H1 (cell line): ENCODE results near the gene TRIM56.

ENCODE experiments used
- EGR1 ChIP-seq: IDR thresholded peaks from 2 replicates; pipeline ENCODE4 v1.6.1; 2011; ENCODE audit warnings: low read depth, low read length, borderline replicate concordance
- EZH2 ChIP-seq: fragments of 200-600 bp; sonication (generic); IDR thresholded peaks from 2 replicates; pipeline ENCODE4 v1.7.1; 2012; ENCODE audit warnings: low read depth, mild to moderate bottlenecking, moderate library complexity, low read length, inconsistent platforms; ENCODE audit not compliant: severe bottlenecking
- GTF2F1 ChIP-seq: IDR thresholded peaks from 2 replicates; pipeline ENCODE4 v1.6.1; 2012; ENCODE audit warnings: low read depth, low read length, improper control_type of control experiment, borderline replicate concordance
- POLR2A ChIP-seq, 2 experiments: IDR thresholded peaks; 1 replicate in 1 of 2; 2 replicates in 1 of 2; pipeline ENCODE4 v1.6.1; 2011; ENCODE audit warnings: low read depth in 2 of 2, low read length in 2 of 2, mild to moderate bottlenecking in 2 of 2; ENCODE audit errors: control extremely low read depth in 1 of 2
- POU5F1 ChIP-seq: IDR thresholded peaks from 2 replicates; pipeline ENCODE4 v1.6.1; 2011; ENCODE audit warnings: low read depth, mild to moderate bottlenecking, low read length, moderate library complexity
- SIRT6 ChIP-seq: IDR thresholded peaks from one replicate; pipeline ENCODE4 v1.7.1; 2012; ENCODE audit warnings: low read length, inconsistent platforms
- SIX5 ChIP-seq: IDR thresholded peaks from 2 replicates; pipeline ENCODE4 v1.6.1; 2011; ENCODE audit warnings: mild to moderate bottlenecking, low read depth, low read length
- TBP ChIP-seq: IDR thresholded peaks from 2 replicates; pipeline ENCODE4 v1.6.1; 2011; ENCODE audit warnings: low read depth, low read length, improper control_type of control experiment
- TF ChIP-seq, protein P1 (sequence below), 3 experiments: IDR thresholded peaks; 1 replicate in 2 of 3; 2 replicates in 1 of 3; pipeline versions ENCODE4 v1.5.1 to v1.6.1; 2011; ENCODE audit warnings: low read length in 3 of 3, mild to moderate bottlenecking in 3 of 3, inconsistent platforms in 2 of 3, low read depth in 1 of 3, moderate library complexity in 1 of 3; ENCODE audit not compliant: insufficient read depth in 1 of 3; ENCODE audit errors: control extremely low read depth in 1 of 3
- TF ChIP-seq, protein P2 (sequence below): IDR thresholded peaks from 2 replicates; pipeline ENCODE4 v1.6.1; 2012; ENCODE audit warnings: low read length, inconsistent platforms
- TF ChIP-seq, protein P3 (sequence below): IDR thresholded peaks from 2 replicates; pipeline ENCODE4 v1.6.1; 2011; ENCODE audit warnings: low read length, improper control_type of control experiment

DNA sequence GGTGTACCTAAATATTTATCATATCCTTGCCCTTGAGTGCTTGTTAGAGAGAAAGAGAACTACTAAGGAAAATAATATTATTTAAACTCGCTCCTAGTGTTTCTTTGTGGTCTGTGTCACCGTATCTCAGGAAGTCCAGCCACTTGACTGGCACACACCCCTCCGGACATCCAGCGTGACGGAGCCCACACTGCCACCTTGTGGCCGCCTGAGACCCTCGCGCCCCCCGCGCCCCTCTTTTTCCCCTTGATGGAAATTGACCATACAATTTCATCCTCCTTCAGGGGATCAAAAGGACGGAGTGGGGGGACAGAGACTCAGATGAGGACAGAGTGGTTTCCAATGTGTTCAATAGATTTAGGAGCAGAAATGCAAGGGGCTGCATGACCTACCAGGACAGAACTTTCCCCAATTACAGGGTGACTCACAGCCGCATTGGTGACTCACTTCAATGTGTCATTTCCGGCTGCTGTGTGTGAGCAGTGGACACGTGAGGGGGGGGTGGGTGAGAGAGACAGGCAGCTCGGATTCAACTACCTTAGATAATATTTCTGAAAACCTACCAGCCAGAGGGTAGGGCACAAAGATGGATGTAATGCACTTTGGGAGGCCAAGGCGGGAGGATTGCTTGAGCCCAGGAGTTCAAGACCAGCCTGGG, 53.1 kb downstream of the TRIM56 start:
- no peak for TF ChIP-seq TBP
- TF ChIP-seq, protein P1, sequence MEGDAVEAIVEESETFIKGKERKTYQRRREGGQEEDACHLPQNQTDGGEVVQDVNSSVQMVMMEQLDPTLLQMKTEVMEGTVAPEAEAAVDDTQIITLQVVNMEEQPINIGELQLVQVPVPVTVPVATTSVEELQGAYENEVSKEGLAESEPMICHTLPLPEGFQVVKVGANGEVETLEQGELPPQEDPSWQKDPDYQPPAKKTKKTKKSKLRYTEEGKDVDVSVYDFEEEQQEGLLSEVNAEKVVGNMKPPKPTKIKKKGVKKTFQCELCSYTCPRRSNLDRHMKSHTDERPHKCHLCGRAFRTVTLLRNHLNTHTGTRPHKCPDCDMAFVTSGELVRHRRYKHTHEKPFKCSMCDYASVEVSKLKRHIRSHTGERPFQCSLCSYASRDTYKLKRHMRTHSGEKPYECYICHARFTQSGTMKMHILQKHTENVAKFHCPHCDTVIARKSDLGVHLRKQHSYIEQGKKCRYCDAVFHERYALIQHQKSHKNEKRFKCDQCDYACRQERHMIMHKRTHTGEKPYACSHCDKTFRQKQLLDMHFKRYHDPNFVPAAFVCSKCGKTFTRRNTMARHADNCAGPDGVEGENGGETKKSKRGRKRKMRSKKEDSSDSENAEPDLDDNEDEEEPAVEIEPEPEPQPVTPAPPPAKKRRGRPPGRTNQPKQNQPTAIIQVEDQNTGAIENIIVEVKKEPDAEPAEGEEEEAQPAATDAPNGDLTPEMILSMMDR (IDR thresholded peaks at IDR 0.05; ENCODE audit: control extremely low read depth in 1 of 3, insufficient read depth in 1 of 3, low read depth in 1 of 3, low read length in 3 of 3) = peak; percentile 57 to 76 (median 64)
- TF ChIP-seq POLR2A (IDR thresholded peaks at IDR 0.05; ENCODE audit: control extremely low read depth in 1 of 2, low read depth in 2 of 2, low read length in 2 of 2) = no peak
- TF ChIP-seq, protein P2, sequence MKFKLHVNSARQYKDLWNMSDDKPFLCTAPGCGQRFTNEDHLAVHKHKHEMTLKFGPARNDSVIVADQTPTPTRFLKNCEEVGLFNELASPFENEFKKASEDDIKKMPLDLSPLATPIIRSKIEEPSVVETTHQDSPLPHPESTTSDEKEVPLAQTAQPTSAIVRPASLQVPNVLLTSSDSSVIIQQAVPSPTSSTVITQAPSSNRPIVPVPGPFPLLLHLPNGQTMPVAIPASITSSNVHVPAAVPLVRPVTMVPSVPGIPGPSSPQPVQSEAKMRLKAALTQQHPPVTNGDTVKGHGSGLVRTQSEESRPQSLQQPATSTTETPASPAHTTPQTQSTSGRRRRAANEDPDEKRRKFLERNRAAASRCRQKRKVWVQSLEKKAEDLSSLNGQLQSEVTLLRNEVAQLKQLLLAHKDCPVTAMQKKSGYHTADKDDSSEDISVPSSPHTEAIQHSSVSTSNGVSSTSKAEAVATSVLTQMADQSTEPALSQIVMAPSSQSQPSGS = no peak
- no peak for TF ChIP-seq POU5F1
- TF ChIP-seq GTF2F1 = no peak
- TF ChIP-seq EZH2 = no peak
- no peak for TF ChIP-seq SIX5
- TF ChIP-seq EGR1 = no peak
- no peak for TF ChIP-seq SIRT6
- TF ChIP-seq, protein P3, sequence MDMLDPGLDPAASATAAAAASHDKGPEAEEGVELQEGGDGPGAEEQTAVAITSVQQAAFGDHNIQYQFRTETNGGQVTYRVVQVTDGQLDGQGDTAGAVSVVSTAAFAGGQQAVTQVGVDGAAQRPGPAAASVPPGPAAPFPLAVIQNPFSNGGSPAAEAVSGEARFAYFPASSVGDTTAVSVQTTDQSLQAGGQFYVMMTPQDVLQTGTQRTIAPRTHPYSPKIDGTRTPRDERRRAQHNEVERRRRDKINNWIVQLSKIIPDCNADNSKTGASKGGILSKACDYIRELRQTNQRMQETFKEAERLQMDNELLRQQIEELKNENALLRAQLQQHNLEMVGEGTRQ = 0 out of 2 replicates have a peak, but pooled peaks have one; percentile 17
